ENCODE results near the gene OAS2. TPM values are rescaled to one million over a fixed set of nuclear protein-coding genes. Genes with fewer than 3 reads are reported as not detected.

OAS2 gene
- total and polyA plus RNA-seq, 2 experiments from 2014 or later, result 0.50 TPM; not detected in 1

DNA sequence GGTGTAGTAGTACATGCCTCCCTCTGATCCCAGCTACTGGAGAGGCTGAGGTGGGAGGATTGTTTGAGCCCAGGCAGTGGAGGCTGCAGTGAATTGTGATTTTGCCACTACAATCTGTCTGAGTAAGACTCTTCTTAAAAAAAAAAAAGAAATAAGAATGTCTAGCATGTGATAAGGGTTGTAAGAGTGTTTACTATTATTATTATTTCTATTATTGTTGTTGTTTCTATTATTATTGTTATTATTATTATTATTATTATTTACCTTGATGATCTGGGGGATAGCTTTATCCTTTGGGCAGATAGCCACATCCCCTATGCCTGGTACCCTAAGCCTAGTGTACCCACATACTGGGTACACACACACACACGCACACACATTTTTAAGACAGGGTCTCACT lies 35.7 kb upstream of the OAS2 start:
- H4K20me1 ChIP-seq (ENCODE audit: insufficient read depth, poor library complexity, severe bottlenecking), result no peaks in the 10 kb centered on the region
- TF ChIP-seq CTCF (IDR thresholded peaks at IDR 0.05; ENCODE audit: poor library complexity) (no peak), EZH2 (IDR thresholded peaks at IDR 0.05; ENCODE audit: borderline replicate concordance) (no peak), EZH2phosphoT487 (IDR thresholded peaks at IDR 0.05; ENCODE audit: low read depth, severe bottlenecking, unreplicated experiment) (no peak)
- H3K27me3 ChIP-seq, result no peaks in the 10 kb centered on the region
- H3K9me2 ChIP-seq (replicated peaks; ENCODE audit: insufficient read depth), result no peaks in the 10 kb centered on the region
- no peaks in the 10 kb centered on the region for H3K4me1 ChIP-seq (ENCODE audit: insufficient read depth)
- H2AFZ ChIP-seq, result no peak overlapping the region
- H3K79me2 ChIP-seq, result no peaks in the 10 kb centered on the region
- no peak for DNase-seq (ENCODE audit: low spot score)
- no peak overlapping the region for H3K4me2 ChIP-seq
- no peak overlapping the region for H3K27ac ChIP-seq
- no peaks in the 10 kb centered on the region for H3K36me3 ChIP-seq (replicated peaks; ENCODE audit: insufficient read depth, low read depth)
- H3K4me3 ChIP-seq, result no peak overlapping the region
- no peaks in the 10 kb centered on the region for H3K9me3 ChIP-seq (ENCODE audit: low read depth)
- 95% methylated on average over 1 of the region's 1 CpG for WGBS (ENCODE audit: low lambda C conversion rate, missing lambda C conversion rate)

GRCh38 chr12:112944024-112944690 lies 34.2 kb upstream of the OAS2 start:
- H3K4me2 ChIP-seq, result no peak overlapping the region
- no peaks in the 10 kb centered on the region for H3K4me1 ChIP-seq (ENCODE audit: insufficient read depth)
- no peak for DNase-seq (ENCODE audit: low spot score)
- H3K27me3 ChIP-seq, result no peaks in the 10 kb centered on the region
- no peak for TF ChIP-seq CTCF (IDR thresholded peaks at IDR 0.05; ENCODE audit: poor library complexity)
- no peak for TF ChIP-seq EZH2phosphoT487 (IDR thresholded peaks at IDR 0.05; ENCODE audit: low read depth, severe bottlenecking, unreplicated experiment)
- no peak for TF ChIP-seq EZH2 (IDR thresholded peaks at IDR 0.05; ENCODE audit: borderline replicate concordance)
- H2AFZ ChIP-seq, result no peak overlapping the region
- H3K79me2 ChIP-seq, result no peaks in the 10 kb centered on the region
- WGBS (ENCODE audit: low lambda C conversion rate, missing lambda C conversion rate), result 92% methylated on average over 15 of the region's 15 CpGs
- no peak overlapping the region for H3K4me3 ChIP-seq
- no peaks in the 10 kb centered on the region for H3K36me3 ChIP-seq (replicated peaks; ENCODE audit: insufficient read depth, low read depth)
- no peak overlapping the region for H3K27ac ChIP-seq
- no peaks in the 10 kb centered on the region for H4K20me1 ChIP-seq (ENCODE audit: insufficient read depth, poor library complexity, severe bottlenecking)
- no peaks in the 10 kb centered on the region for H3K9me2 ChIP-seq (replicated peaks; ENCODE audit: insufficient read depth)
- no peaks in the 10 kb centered on the region for H3K9me3 ChIP-seq (ENCODE audit: low read depth)

- H3K4me1 ChIP-seq (ENCODE audit: insufficient read depth), result no peaks in the 10 kb centered on the region
- 94% methylated on average over 4 of the region's 4 CpGs for WGBS (ENCODE audit: low lambda C conversion rate, missing lambda C conversion rate)
- no peaks in the 10 kb centered on the region for H3K79me2 ChIP-seq
- H3K4me2 ChIP-seq, result no peak overlapping the region
- H4K20me1 ChIP-seq (ENCODE audit: insufficient read depth, poor library complexity, severe bottlenecking), result no peaks in the 10 kb centered on the region
- H3K9me2 ChIP-seq (replicated peaks; ENCODE audit: insufficient read depth), result no peaks in the 10 kb centered on the region
- H3K36me3 ChIP-seq (replicated peaks; ENCODE audit: insufficient read depth, low read depth), result no peaks in the 10 kb centered on the region
- H3K4me3 ChIP-seq, result no peak overlapping the region
- H3K27ac ChIP-seq, result no peak overlapping the region
- no peak overlapping the region for H2AFZ ChIP-seq
- TF ChIP-seq CTCF (IDR thresholded peaks at IDR 0.05; ENCODE audit: poor library complexity) (no peak), EZH2phosphoT487 (IDR thresholded peaks at IDR 0.05; ENCODE audit: low read depth, severe bottlenecking, unreplicated experiment) (no peak), EZH2 (IDR thresholded peaks at IDR 0.05; ENCODE audit: borderline replicate concordance) (no peak)
- no peaks in the 10 kb centered on the region for H3K9me3 ChIP-seq (ENCODE audit: low read depth)
- DNase-seq (ENCODE audit: low spot score), result no peak
- H3K27me3 ChIP-seq, result no peaks in the 10 kb centered on the region
Observed at GRCh38 chr12:112945515-112945914, 32.8 kb upstream of the OAS2 start.

Measured in hepatocyte (in vitro differentiated cells).